ENCODE measurements around the gene HAUS5. TPM values are rescaled to one million over a fixed set of nuclear protein-coding genes. Genes with fewer than 3 reads are reported as not detected.

HAUS5 gene
- total and polyA plus RNA-seq, 2 experiments from 2014 or later: 4.9 to 12.6 TPM

- no peak for TF ChIP-seq EZH2 (IDR thresholded peaks at IDR 0.05; ENCODE audit: borderline replicate concordance)
- no peak for TF ChIP-seq EZH2phosphoT487 (IDR thresholded peaks at IDR 0.05; ENCODE audit: low read depth, severe bottlenecking, unreplicated experiment)
- TF ChIP-seq CTCF (IDR thresholded peaks at IDR 0.05; ENCODE audit: poor library complexity): no peak
- peaks cover 7% of the 10 kb centered on the region for H3K4me1 ChIP-seq (ENCODE audit: insufficient read depth)
- peak overlapping the region; percentile 28 for H3K4me3 ChIP-seq
- no peaks in the 10 kb centered on the region for H3K9me3 ChIP-seq (ENCODE audit: low read depth)
- no peaks in the 10 kb centered on the region for H3K27me3 ChIP-seq
- peak overlapping the region; percentile 85 for H3K27ac ChIP-seq
- H3K36me3 ChIP-seq (replicated peaks; ENCODE audit: insufficient read depth, low read depth): no peaks in the 10 kb centered on the region
- H3K79me2 ChIP-seq: peaks cover 12% of the 10 kb centered on the region
- H2AFZ ChIP-seq: peak overlapping the region; percentile 9
- H3K4me2 ChIP-seq: peak overlapping the region; percentile 82
- WGBS (ENCODE audit: low lambda C conversion rate, missing lambda C conversion rate): 37% methylated on average over 9 of the region's 9 CpGs
- no peaks in the 10 kb centered on the region for H3K9me2 ChIP-seq (replicated peaks; ENCODE audit: insufficient read depth)
- H4K20me1 ChIP-seq (ENCODE audit: insufficient read depth, poor library complexity, severe bottlenecking): no peaks in the 10 kb centered on the region
- DNase-seq (ENCODE audit: low spot score): no peak
Measured at GRCh38 chr19:35628264-35628564, 15.7 kb downstream of the HAUS5 start.

GRCh38 chr19:35628565-35629331 is 16.2 kb downstream of the HAUS5 start, which contains the start of gene RBM42:
Gene RBM42 (plus strand): TSS chr19:35629036. CDS start chr19:35629154, 118 bp downstream.
- Histone ChIP-seq H3K9me3 (ENCODE audit: low read depth) (no peaks in the 10 kb centered on the region), H3K79me2 (peaks cover 12% of the 10 kb centered on the region), H2AFZ (peak within 1 kb of the TSS; percentile 28), H3K4me1 (ENCODE audit: insufficient read depth) (peaks cover 7% of the 10 kb centered on the region), H4K20me1 (ENCODE audit: insufficient read depth, poor library complexity, severe bottlenecking) (no peaks in the 10 kb centered on the region), H3K27ac (peak within 1 kb of the TSS; percentile 85), H3K4me3 (peak within 1 kb of the TSS; percentile 47), H3K27me3 (no peaks in the 10 kb centered on the region), H3K9me2 (replicated peaks; ENCODE audit: insufficient read depth) (no peaks in the 10 kb centered on the region), H3K4me2 (peak within 1 kb of the TSS; percentile 98), H3K36me3 (replicated peaks; ENCODE audit: insufficient read depth, low read depth) (no peaks in the 10 kb centered on the region)
- 2% methylated on average over 50 of the region's 56 CpGs for WGBS (ENCODE audit: low lambda C conversion rate, missing lambda C conversion rate)
- DNase-seq (ENCODE audit: low spot score): peak; percentile 98
- TF ChIP-seq EZH2 (IDR thresholded peaks at IDR 0.05; ENCODE audit: borderline replicate concordance): no peak
- TF ChIP-seq EZH2phosphoT487 (IDR thresholded peaks at IDR 0.05; ENCODE audit: low read depth, severe bottlenecking, unreplicated experiment): no peak
- TF ChIP-seq CTCF (IDR thresholded peaks at IDR 0.05; ENCODE audit: poor library complexity): no peak

GRCh38 chr19:35629332-35629633 is 16.7 kb downstream of the HAUS5 start:
- H3K36me3 ChIP-seq (replicated peaks; ENCODE audit: insufficient read depth, low read depth): no peaks in the 10 kb centered on the region
- peak overlapping the region; percentile 98 for H3K4me2 ChIP-seq
- no peaks in the 10 kb centered on the region for H3K27me3 ChIP-seq
- peak overlapping the region; percentile 74 for H3K27ac ChIP-seq
- TF ChIP-seq CTCF (IDR thresholded peaks at IDR 0.05; ENCODE audit: poor library complexity) (no peak), EZH2 (IDR thresholded peaks at IDR 0.05; ENCODE audit: borderline replicate concordance) (no peak), EZH2phosphoT487 (IDR thresholded peaks at IDR 0.05; ENCODE audit: low read depth, severe bottlenecking, unreplicated experiment) (no peak)
- DNase-seq (ENCODE audit: low spot score): no peak
- 21% methylated on average over 14 of the region's 15 CpGs for WGBS (ENCODE audit: low lambda C conversion rate, missing lambda C conversion rate)
- H3K9me3 ChIP-seq (ENCODE audit: low read depth): no peaks in the 10 kb centered on the region
- H3K4me1 ChIP-seq (ENCODE audit: insufficient read depth): peaks cover 7% of the 10 kb centered on the region
- no peaks in the 10 kb centered on the region for H3K9me2 ChIP-seq (replicated peaks; ENCODE audit: insufficient read depth)
- peaks cover 12% of the 10 kb centered on the region for H3K79me2 ChIP-seq
- peak overlapping the region; percentile 28 for H2AFZ ChIP-seq
- H4K20me1 ChIP-seq (ENCODE audit: insufficient read depth, poor library complexity, severe bottlenecking): no peaks in the 10 kb centered on the region
- H3K4me3 ChIP-seq: peak overlapping the region; percentile 47
